Measurements from ENCODE around the gene GRID1. TPM values are rescaled to one million over a fixed set of nuclear protein-coding genes. Genes with fewer than 3 reads are reported as not detected.
"Not testable (repeated sequence)": the region's sequence is repeated elsewhere in the genome, so short reads cannot be mapped to it uniquely, and the experiment has no call there.

GRID1 gene
- total RNA-seq, 4 donors from 2014 or later, result 17.2 to 28.1 (median 23.6) TPM

DNA sequence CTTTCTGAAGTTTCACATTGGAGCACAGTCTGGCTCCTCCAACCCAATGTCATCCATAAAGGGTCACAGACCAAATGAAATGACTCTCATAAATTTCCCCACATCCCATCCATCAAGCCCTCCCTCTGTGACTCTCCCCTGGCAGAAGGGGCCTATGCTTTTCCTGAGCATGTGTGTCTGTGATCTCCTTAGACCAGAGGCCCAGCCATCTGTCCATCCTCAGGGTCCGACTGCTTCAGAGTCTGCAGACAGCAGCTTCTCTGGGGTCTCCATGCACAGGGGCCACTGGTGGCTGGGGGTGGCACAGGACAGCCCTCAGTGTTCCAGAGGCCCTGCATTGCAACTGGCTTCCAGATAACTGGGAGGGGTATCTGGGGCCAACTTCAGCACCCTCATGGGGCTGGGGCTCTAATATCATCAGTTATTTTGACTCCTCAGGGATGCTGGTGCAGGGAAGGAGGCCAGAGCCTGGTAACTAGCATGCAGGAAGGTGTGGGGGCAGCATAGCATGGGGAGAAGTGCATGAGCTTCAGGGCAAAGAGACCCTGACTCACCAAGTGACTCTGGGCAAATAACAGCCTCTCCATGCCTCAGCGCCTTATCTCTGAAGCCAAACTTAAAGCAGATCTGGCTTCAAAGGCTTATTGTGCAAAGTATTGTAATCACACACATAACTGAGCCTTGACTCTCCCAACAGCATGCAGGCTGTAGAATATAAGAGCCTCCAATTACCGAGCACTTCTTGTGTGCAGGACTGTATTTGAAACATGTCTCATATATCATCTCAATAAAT is 266.9 kb downstream of the GRID1 start:
- TF ChIP-seq, protein P1, sequence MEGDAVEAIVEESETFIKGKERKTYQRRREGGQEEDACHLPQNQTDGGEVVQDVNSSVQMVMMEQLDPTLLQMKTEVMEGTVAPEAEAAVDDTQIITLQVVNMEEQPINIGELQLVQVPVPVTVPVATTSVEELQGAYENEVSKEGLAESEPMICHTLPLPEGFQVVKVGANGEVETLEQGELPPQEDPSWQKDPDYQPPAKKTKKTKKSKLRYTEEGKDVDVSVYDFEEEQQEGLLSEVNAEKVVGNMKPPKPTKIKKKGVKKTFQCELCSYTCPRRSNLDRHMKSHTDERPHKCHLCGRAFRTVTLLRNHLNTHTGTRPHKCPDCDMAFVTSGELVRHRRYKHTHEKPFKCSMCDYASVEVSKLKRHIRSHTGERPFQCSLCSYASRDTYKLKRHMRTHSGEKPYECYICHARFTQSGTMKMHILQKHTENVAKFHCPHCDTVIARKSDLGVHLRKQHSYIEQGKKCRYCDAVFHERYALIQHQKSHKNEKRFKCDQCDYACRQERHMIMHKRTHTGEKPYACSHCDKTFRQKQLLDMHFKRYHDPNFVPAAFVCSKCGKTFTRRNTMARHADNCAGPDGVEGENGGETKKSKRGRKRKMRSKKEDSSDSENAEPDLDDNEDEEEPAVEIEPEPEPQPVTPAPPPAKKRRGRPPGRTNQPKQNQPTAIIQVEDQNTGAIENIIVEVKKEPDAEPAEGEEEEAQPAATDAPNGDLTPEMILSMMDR (IDR thresholded peaks at IDR 0.05), result no peak
- no peak for TF ChIP-seq POLR2A (IDR thresholded peaks at IDR 0.05)
- no peak for DNase-seq
- 93% methylated on average over 3 of the region's 3 CpGs for WGBS, 2 donors
- Histone ChIP-seq H3K36me3 (no peaks in the 10 kb centered on the region), H3K27me3 (no peaks in the 10 kb centered on the region), H3K27ac (no peak overlapping the region), H3K4me1 (peaks cover 0 to 6% of the 10 kb centered on the region in 2 donors), H3K9me3 (no peaks in the 10 kb centered on the region), H3K4me3 (replicated peaks in 1 of 3) (no peak overlapping the region)
- intact Hi-C loops (cut with DNase I), result loop anchor here (10.0 kb wide), 1 partner anchor 275 kb away; no protein-coding TSS in a partner anchor

DNA sequence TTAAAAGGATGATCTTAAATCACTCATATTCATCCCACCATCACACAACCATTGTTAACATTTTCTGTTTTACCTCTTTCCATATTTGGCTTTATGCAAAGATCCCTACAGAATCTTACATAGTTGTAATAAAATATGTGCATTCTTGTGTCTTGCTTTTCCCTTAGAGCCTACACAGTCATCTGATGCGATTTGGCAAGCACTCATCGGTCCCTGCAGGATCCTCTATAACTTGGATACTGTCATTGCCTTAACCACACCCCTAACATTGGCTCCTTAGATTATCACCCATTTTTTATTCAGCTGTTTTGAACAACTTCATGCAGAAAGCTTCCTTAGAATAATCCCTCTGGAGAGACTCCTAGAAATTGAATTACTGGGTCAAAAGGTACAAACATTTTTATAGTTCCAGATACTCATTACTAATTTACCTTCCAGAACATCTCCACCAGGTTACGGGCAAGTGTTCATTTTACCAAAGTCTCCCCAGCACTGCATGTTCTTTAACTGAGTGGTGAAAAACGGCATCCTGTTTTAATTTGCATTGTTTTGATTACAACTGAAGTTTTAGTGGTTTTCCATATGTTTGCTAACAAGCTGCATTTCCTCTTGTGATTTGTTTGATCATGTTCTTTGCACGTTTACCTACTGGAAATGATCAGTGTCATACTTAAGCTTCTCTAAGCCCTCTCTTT is 268.3 kb downstream of the GRID1 start:
- Histone ChIP-seq H3K27ac (no peak overlapping the region), H3K36me3 (no peaks in the 10 kb centered on the region), H3K27me3 (no peaks in the 10 kb centered on the region), H3K9me3 (no peaks in the 10 kb centered on the region), H3K4me3 (replicated peaks in 1 of 3) (no peak overlapping the region), H3K4me1 (no peaks in the 10 kb centered on the region)
- no peak for TF ChIP-seq POLR2A (IDR thresholded peaks at IDR 0.05)
- TF ChIP-seq, protein P1 (IDR thresholded peaks at IDR 0.05), result no peak
- intact Hi-C loops (cut with DNase I), result no loop called here
- no peak for DNase-seq
- WGBS, 2 donors, result 73 to 77% methylated on average over 5 of the region's 5 CpGs

DNA sequence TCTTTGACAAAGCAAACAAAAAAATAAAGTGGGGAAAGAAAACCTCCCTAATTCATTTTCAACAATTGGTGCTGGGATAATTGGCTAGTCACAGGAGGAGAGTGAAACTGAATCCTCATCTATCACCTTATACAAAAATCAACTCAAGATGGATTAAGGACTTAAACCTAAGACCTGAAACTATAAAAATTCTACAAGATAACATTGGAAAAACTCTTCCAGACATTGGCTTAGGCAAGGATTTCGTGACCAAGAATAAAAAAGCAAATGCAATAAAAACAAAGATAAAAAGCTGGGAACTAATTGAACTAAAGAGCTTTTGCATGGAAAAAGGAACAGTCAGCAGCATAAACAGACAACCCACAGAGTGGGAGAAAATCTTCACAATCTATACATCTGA is 271.5 kb downstream of the GRID1 start:
- DNase-seq; H3K27ac ChIP-seq; H3K27me3 ChIP-seq; H3K4me3 ChIP-seq (replicated peaks in 1 of 3); H3K4me1 ChIP-seq; H3K36me3 ChIP-seq; intact Hi-C loops (cut with DNase I); H3K9me3 ChIP-seq: not testable (repeated sequence)
- WGBS, 2 donors, result 72 to 80% methylated on average over 1 of the region's 1 CpG

DNA sequence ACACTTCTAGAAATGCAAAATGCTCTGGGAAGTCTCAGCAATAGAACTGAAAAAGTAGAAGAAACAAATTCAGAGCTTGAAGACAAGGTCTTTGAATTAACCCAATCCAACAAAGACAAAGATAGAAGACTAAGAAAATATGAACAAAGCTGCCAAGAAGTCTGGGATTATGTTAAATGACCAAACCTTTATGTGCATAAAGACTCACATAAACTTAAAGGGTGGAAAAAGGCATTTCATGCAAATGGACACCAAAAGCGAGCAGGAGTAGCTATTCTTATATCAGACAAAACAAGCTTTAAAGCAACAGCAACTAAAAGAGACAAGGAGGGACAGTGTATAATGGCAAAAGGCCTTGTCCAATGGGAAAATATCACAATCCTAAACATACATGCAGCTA is 274.3 kb downstream of the GRID1 start:
- H3K4me1 ChIP-seq; H3K27me3 ChIP-seq; H3K36me3 ChIP-seq; DNase-seq; H3K4me3 ChIP-seq (replicated peaks in 1 of 3); H3K9me3 ChIP-seq; H3K27ac ChIP-seq; intact Hi-C loops (cut with DNase I): not testable (repeated sequence)
- 92 to 96% methylated on average over 1 of the region's 1 CpG for WGBS, 2 donors

DNA sequence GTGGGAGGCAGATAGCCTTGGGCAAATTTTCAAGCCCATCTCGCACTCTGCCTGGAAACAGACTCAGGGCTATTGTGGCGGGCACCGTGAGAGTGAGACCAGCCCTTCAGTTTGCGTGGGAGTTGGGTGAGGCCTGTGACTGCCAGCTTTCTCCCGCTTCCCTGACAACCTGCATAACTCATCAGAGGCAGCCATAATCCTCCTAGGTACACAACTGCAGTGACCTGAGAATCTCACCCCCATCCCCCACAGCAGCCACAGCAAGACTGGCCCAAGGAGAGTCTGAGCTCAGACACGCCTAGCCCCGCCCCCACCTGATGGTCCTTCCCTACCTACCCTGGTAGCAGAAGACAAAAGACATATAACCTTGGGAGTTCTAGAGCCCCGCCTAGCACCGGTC is 275.4 kb downstream of the GRID1 start:
- WGBS, 2 donors, result 89 to 94% methylated on average over 5 to 8 of the region's 9 CpGs
- no peaks in the 10 kb centered on the region for H3K4me1 ChIP-seq
- no peak for TF ChIP-seq POLR2A (IDR thresholded peaks at IDR 0.05)
- TF ChIP-seq, protein P1 (IDR thresholded peaks at IDR 0.05), result no peak
- DNase-seq, result no peak
- intact Hi-C loops (cut with DNase I), result no loop called here
- H3K9me3 ChIP-seq, result no peaks in the 10 kb centered on the region
- no peaks in the 10 kb centered on the region for H3K36me3 ChIP-seq
- no peak overlapping the region for H3K4me3 ChIP-seq (replicated peaks in 1 of 3)
- H3K27ac ChIP-seq, result no peak overlapping the region
- H3K27me3 ChIP-seq, result no peaks in the 10 kb centered on the region

DNA sequence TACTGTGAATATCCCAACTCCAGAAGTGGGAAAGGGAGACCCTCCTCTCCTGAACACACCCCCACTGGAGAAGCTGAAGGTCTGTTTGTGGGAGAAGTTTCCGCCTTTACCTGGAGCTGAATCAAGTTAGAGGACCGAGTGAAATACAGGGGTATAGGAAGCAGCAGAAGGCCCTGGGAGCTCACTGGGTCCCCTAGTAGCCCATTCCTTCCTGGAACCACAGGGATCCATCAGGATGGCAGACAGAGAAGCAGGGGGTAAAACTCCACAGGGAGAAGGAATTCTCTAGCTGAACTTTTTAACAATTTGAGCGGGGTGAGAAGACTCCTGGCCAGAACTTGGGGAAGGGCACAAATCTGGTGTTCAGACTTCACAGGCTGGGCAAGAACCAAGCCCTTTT is 275.8 kb downstream of the GRID1 start:
- no peaks in the 10 kb centered on the region for H3K36me3 ChIP-seq
- H3K27me3 ChIP-seq, result no peaks in the 10 kb centered on the region
- H3K4me1 ChIP-seq, result no peaks in the 10 kb centered on the region
- H3K9me3 ChIP-seq, result no peaks in the 10 kb centered on the region
- intact Hi-C loops (cut with DNase I), result no loop called here
- WGBS, 2 donors, result 88 to 93% methylated on average over 3 of the region's 3 CpGs
- DNase-seq, result no peak
- no peak overlapping the region for H3K27ac ChIP-seq
- TF ChIP-seq, protein P1 (IDR thresholded peaks at IDR 0.05), result no peak
- no peak for TF ChIP-seq POLR2A (IDR thresholded peaks at IDR 0.05)
- no peak overlapping the region for H3K4me3 ChIP-seq (replicated peaks in 1 of 3)

Data from thyroid gland (tissue), 4 donors.